DMS153 treated with DMSO at 0.1 percent for 48 hours (cell line): ENCODE results near the gene CAMK1.

Experiments
- DNase-seq: peaks from one replicate; lab custom pipeline; 2025; ENCODE audit not compliant: unreplicated experiment; lab: John Stamatoyannopoulos, UW

Gene CAMK1

GRCh38 chr3:9743548-9743947, 26.2 kb downstream of the CAMK1 start:
- no peak for DNase-seq

- no peak for DNase-seq
Observed at GRCh38 chr3:9742560-9742959, 27.2 kb downstream of the CAMK1 start.

- no peak for DNase-seq
Observed at GRCh38 chr3:9739181-9739580, 30.6 kb downstream of the CAMK1 start.

- DNase-seq = no peak
Observed at GRCh38 chr3:9736831-9737230, 32.9 kb downstream of the CAMK1 start.

GRCh38 chr3:9732740-9733115, 37.0 kb downstream of the CAMK1 start:
- no peak for DNase-seq

GRCh38 chr3:9732080-9732739, 37.5 kb downstream of the CAMK1 start:
- no peak for DNase-seq

GRCh38 chr3:9731206-9732079, 38.3 kb downstream of the CAMK1 start, which contains the start of gene BRPF1:
Gene BRPF1 (plus strand): TSS chr3:9731735. CDS start chr3:9734141, 2,406 bp downstream.
- peak; percentile 38 for DNase-seq

- peak; percentile 29 for DNase-seq
Observed at GRCh38 chr3:9730657-9731205, 39.0 kb downstream of the CAMK1 start.

GRCh38 chr3:9729419-9729818, 40.3 kb downstream of the CAMK1 start:
- DNase-seq = no peak

GRCh38 chr3:9727743-9728142, 42.0 kb downstream of the CAMK1 start:
- no peak for DNase-seq

GRCh38 chr3:9727041-9727595, 42.6 kb downstream of the CAMK1 start:
- DNase-seq = no peak

- no peak for DNase-seq
Observed at GRCh38 chr3:9725775-9726515, 43.8 kb downstream of the CAMK1 start.

- no peak for DNase-seq
Observed at GRCh38 chr3:9721700-9722060, 48.1 kb downstream of the CAMK1 start.

GRCh38 chr3:9721015-9721699, 48.6 kb downstream of the CAMK1 start:
- DNase-seq = no peak

- no peak for DNase-seq
Observed at GRCh38 chr3:9718118-9718517, 51.6 kb downstream of the CAMK1 start.

GRCh38 chr3:9717563-9717962, 52.2 kb downstream of the CAMK1 start:
- DNase-seq = no peak

GRCh38 chr3:9716801-9717555, 52.8 kb downstream of the CAMK1 start:
- DNase-seq = no peak

GRCh38 chr3:9715764-9716437, 53.8 kb downstream of the CAMK1 start:
- DNase-seq = no peak

GRCh38 chr3:9715136-9715535, 54.6 kb downstream of the CAMK1 start:
- no peak for DNase-seq
